Liver (tissue), 9 donors: ENCODE results near the gene PPP1R9A. TPM values are rescaled to one million over a fixed set of nuclear protein-coding genes. Genes with fewer than 3 reads are reported as not detected.

Experiments
- DNase-seq: peaks from one replicate; pipeline ENCODE4 v3.0.0-alpha.2; 2017; ENCODE audit warnings: low spot score
- H3K27ac ChIP-seq, 2 donors: one replicate each; pipeline ENCODE4 v1.7.0; 2013; ENCODE audit warnings: inconsistent platforms in 2 of 2, low read length in 2 of 2, control low read depth in 1 of 2, low read depth in 1 of 2, mild to moderate bottlenecking in 1 of 2
- H3K27me3 ChIP-seq, 4 donors: one replicate each; pipeline versions ENCODE4 v1.6.1 to v1.7.0; 2013; ENCODE audit warnings: low read length in 3 of 4, inconsistent platforms in 1 of 4, mild to moderate bottlenecking in 1 of 4, moderate library complexity in 1 of 4; ENCODE audit not compliant: control insufficient read depth in 4 of 4, insufficient read depth in 4 of 4
- H3K36me3 ChIP-seq, 4 donors: one replicate each; pipeline versions ENCODE4 v1.6.1 to v1.7.0; 2013; ENCODE audit warnings: low read length in 3 of 4, mild to moderate bottlenecking in 3 of 4, low read depth in 1 of 4, moderate library complexity in 1 of 4; ENCODE audit not compliant: control insufficient read depth in 4 of 4, insufficient read depth in 3 of 4
- H3K4me1 ChIP-seq, 4 donors: one replicate each; pipeline versions ENCODE4 v1.6.1 to v1.7.0; 2013; ENCODE audit warnings: low read length in 3 of 4, mild to moderate bottlenecking in 3 of 4, moderate library complexity in 1 of 4; ENCODE audit not compliant: control insufficient read depth in 4 of 4, insufficient read depth in 4 of 4
- H3K4me3 ChIP-seq, 3 donors: one replicate each; pipeline versions ENCODE4 v1.6.1 to v1.7.0; 2013; ENCODE audit warnings: low read length in 3 of 3, control low read depth in 1 of 3, low read depth in 1 of 3, mild to moderate bottlenecking in 1 of 3
- H3K9ac ChIP-seq, 2 donors: one replicate each; pipeline ENCODE4 v1.7.0; 2013; ENCODE audit warnings: low read length in 2 of 2, mild to moderate bottlenecking in 2 of 2, moderate library complexity in 2 of 2, control low read depth in 1 of 2, low read depth in 1 of 2
- H3K9me3 ChIP-seq, 4 donors: one replicate each; pipeline versions ENCODE4 v1.6.1 to v1.7.0; 2013; ENCODE audit warnings: low read length in 3 of 4; ENCODE audit not compliant: control insufficient read depth in 4 of 4
- ATF3 ChIP-seq: IDR thresholded peaks from 2 replicates; pipeline ENCODE4 v1.6.1; 2016; ENCODE audit warnings: antibody characterized with exemption
- CTCF ChIP-seq: fragments of 150-350 bp; IDR thresholded peaks from 2 replicates; pipeline ENCODE4 v1.5.1; 2017; ENCODE audit warnings: improper control_type of control experiment, low read depth, low read length; ENCODE audit not compliant: missing input control
- EGR1 ChIP-seq, 2 donors: IDR thresholded peaks; 2 replicates each; pipeline ENCODE4 v1.6.1; 2016 to 2018; ENCODE audit warnings: antibody characterized with exemption in 2 of 2, low read depth in 2 of 2
- FOXA1 ChIP-seq: IDR thresholded peaks from 2 replicates; pipeline ENCODE4 v1.6.1; 2016; ENCODE audit warnings: antibody characterized with exemption
- FOXA2 ChIP-seq: IDR thresholded peaks from 2 replicates; pipeline ENCODE4 v1.6.1; 2016; ENCODE audit warnings: antibody characterized with exemption
- GABPA ChIP-seq, 2 donors: IDR thresholded peaks in 1 of 2; conservative IDR thresholded peaks in 1 of 2; 2 replicates each; pipeline ENCODE4 v1.6.1; 2016; ENCODE audit warnings: antibody characterized with exemption in 2 of 2, mild to moderate bottlenecking in 1 of 2, moderate library complexity in 1 of 2
- HNF4A ChIP-seq, 2 donors: conservative IDR thresholded peaks; 2 replicates each; pipeline ENCODE4 v1.6.1; 2016; ENCODE audit warnings: antibody characterized with exemption in 2 of 2, mild to moderate bottlenecking in 2 of 2
- HNF4G ChIP-seq: IDR thresholded peaks from 2 replicates; pipeline ENCODE4 v1.6.1; 2016; ENCODE audit warnings: antibody characterized with exemption
- JUND ChIP-seq, 2 donors: IDR thresholded peaks; 2 replicates each; pipeline ENCODE4 v1.6.1; 2016; ENCODE audit warnings: antibody characterized with exemption in 2 of 2
- MAX ChIP-seq: IDR thresholded peaks from 2 replicates; pipeline ENCODE4 v1.6.1; 2016; ENCODE audit warnings: antibody characterized with exemption
- NR2F2 ChIP-seq: IDR thresholded peaks from 2 replicates; pipeline ENCODE4 v1.6.1; 2016; ENCODE audit warnings: antibody characterized with exemption
- RAD21 ChIP-seq, 2 donors: IDR thresholded peaks; 2 replicates each; pipeline ENCODE4 v1.6.1; 2016; ENCODE audit warnings: antibody characterized with exemption in 2 of 2, mild to moderate bottlenecking in 2 of 2
- REST ChIP-seq: IDR thresholded peaks from 2 replicates; pipeline ENCODE4 v1.6.1; 2016; ENCODE audit warnings: antibody characterized with exemption, mild to moderate bottlenecking
- RXRA ChIP-seq, 2 donors: IDR thresholded peaks; 2 replicates each; pipeline ENCODE4 v1.6.1; 2017 to 2018; ENCODE audit warnings: antibody characterized with exemption in 2 of 2, mild to moderate bottlenecking in 1 of 2
- SP1 ChIP-seq: IDR thresholded peaks from 2 replicates; pipeline ENCODE4 v1.6.1; 2018; ENCODE audit warnings: antibody characterized with exemption, mild to moderate bottlenecking
- TAF1 ChIP-seq: conservative IDR thresholded peaks from 2 replicates; pipeline ENCODE4 v1.6.1; 2016; ENCODE audit warnings: antibody characterized with exemption, mild to moderate bottlenecking
- YY1 ChIP-seq: IDR thresholded peaks from 2 replicates; pipeline ENCODE4 v1.6.1; 2016; ENCODE audit warnings: antibody characterized with exemption, mild to moderate bottlenecking
- ZBTB33 ChIP-seq: IDR thresholded peaks from 2 replicates; pipeline ENCODE4 v1.6.1; 2016; ENCODE audit warnings: antibody characterized with exemption
- WGBS: extraction: QIAGEN DNeasy Blood & Tissue Kit; methylation state at CpG from one replicate; pipeline ENCODE4 v1.1.7; 2013; 5-methylcytosine and 5-hydroxymethylcytosine counted together
- polyA plus RNA-seq, 2 donors: library from polyadenylated mRNA; stranded (reverse) in 1 of 2; unstranded in 1 of 2; fragments of 200-250 nt in 1 of 2; fragments of >200 nt in 1 of 2; fragmentation: Nextera tagmentation in 1 of 2; extraction: Ambion mirVana in 1 of 2; gene quantifications; one replicate each; pipeline versions ENCODE4 v1.2.1 to v1.2.3, GENCODE V29; 2013 to 2015
- total RNA-seq, 2 donors: library from RNA; depleted of rRNA; stranded (reverse); fragments of >200 nt; gene quantifications; one replicate each; pipeline ENCODE4 v1.2.3, GENCODE V29; 2014
- donor health status: healthy.
- donor health status: healthy.
- donor health status: healthy.
- donor health status: healthy.
- donor health status: healthy.

The PPP1R9A gene
- total and polyA plus RNA-seq, 4 donors: 0.17 to 5.4 (median 2.7) TPM

DNA sequence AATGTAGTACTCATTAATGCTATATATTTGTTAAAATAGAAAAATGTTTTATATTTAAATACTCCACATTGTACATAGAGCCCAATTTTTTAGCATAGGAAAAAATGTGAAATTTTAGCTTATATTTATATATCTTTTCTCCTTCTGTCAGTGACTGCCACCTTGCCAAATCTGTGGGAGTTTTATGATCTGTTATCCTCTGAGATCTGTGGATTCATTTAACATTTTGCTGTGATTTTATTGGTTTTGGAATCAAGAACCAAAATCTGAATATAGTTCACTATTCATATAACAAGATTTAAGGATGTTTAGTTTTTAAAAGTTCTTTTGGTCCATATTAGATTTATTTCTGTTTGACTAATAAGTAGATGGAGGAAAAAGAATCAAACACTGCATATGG, 127.9 kb downstream of the PPP1R9A start:
- H3K36me3 ChIP-seq: no peaks in the 10 kb centered on the region
- DNase-seq: no peak
- H3K27me3 ChIP-seq: no peaks in the 10 kb centered on the region
- no peak overlapping the region for H3K27ac ChIP-seq
- no peak overlapping the region for H3K4me3 ChIP-seq
- TF ChIP-seq HNF4A (conservative IDR thresholded peaks at IDR 0.05): no peak
- TF ChIP-seq FOXA1: no peak
- no peak overlapping the region for H3K9ac ChIP-seq
- H3K9me3 ChIP-seq: no peaks in the 10 kb centered on the region
- no peaks in the 10 kb centered on the region for H3K4me1 ChIP-seq

GRCh38 chr7:95041031-95041430, 133.6 kb downstream of the PPP1R9A start:
- H3K27ac ChIP-seq: no peak overlapping the region
- no peak for DNase-seq
- no peaks in the 10 kb centered on the region for H3K36me3 ChIP-seq
- no peak overlapping the region for H3K9ac ChIP-seq
- TF ChIP-seq TAF1: no peak
- TF ChIP-seq RXRA (IDR thresholded peaks at IDR 0.05): no peak
- no peak for TF ChIP-seq CTCF
- TF ChIP-seq ZBTB33: no peak
- no peak for TF ChIP-seq HNF4A (conservative IDR thresholded peaks at IDR 0.05)
- TF ChIP-seq JUND (IDR thresholded peaks at IDR 0.05): no peak
- TF ChIP-seq NR2F2: no peak
- TF ChIP-seq SP1: no peak
- TF ChIP-seq FOXA2: no peak
- TF ChIP-seq REST: no peak
- no peak for TF ChIP-seq RAD21 (IDR thresholded peaks at IDR 0.05)
- no peak for TF ChIP-seq EGR1 (IDR thresholded peaks at IDR 0.05; ENCODE audit: low read depth in 2 of 2)
- TF ChIP-seq GABPA (IDR thresholded peaks at IDR 0.05 in 1 of 2, conservative IDR thresholded peaks at IDR 0.05 in 1 of 2): no peak
- no peak for TF ChIP-seq MAX
- TF ChIP-seq ATF3: no peak
- TF ChIP-seq HNF4G: no peak
- no peak for TF ChIP-seq YY1
- no peaks in the 10 kb centered on the region for H3K4me1 ChIP-seq
- WGBS: 87% methylated on average over 4 of the region's 4 CpGs
- no peaks in the 10 kb centered on the region for H3K27me3 ChIP-seq
- no peaks in the 10 kb centered on the region for H3K9me3 ChIP-seq
- no peak overlapping the region for H3K4me3 ChIP-seq
